Spleen (tissue), 11 donors: ENCODE data around the gene HIC1. TPM values are rescaled to one million over a fixed set of nuclear protein-coding genes. Genes with fewer than 3 reads are reported as not detected.

Source experiments
- DNase-seq: peaks from one replicate; pipeline ENCODE4 v3.0.0-alpha.2; 2020
- H3K27ac ChIP-seq, 8 donors: fragments of 200-600 bp; sonication (generic) in 7 of 8; 1 replicate in 4 of 8; 2 replicates in 4 of 8; pipeline versions ENCODE4 v1.5.0 to v1.8.0; 2016 to 2021; ENCODE audit warnings: inconsistent platforms in 4 of 8, mild to moderate bottlenecking in 4 of 8, moderate library complexity in 1 of 8
- H3K27me3 ChIP-seq, 7 donors: fragments of 200-600 bp; sonication (generic) in 6 of 7; replicated peaks in 1 of 7; 1 replicate in 4 of 7; 2 replicates in 3 of 7; pipeline versions ENCODE4 v1.5.0 to v1.8.0; 2016 to 2021; ENCODE audit warnings: inconsistent platforms in 3 of 7, mild to moderate bottlenecking in 1 of 7
- H3K36me3 ChIP-seq, 6 donors: fragments of 200-600 bp; sonication (generic) in 5 of 6; 1 replicate in 4 of 6; 2 replicates in 2 of 6; pipeline versions ENCODE4 v1.5.0 to v1.8.0; 2016 to 2021; ENCODE audit warnings: inconsistent platforms in 2 of 6
- H3K4me1 ChIP-seq, 6 donors: fragments of 200-600 bp; sonication (generic) in 5 of 6; 1 replicate in 3 of 6; 2 replicates in 3 of 6; pipeline versions ENCODE4 v1.5.0 to v1.8.0; 2016 to 2021; ENCODE audit warnings: inconsistent platforms in 3 of 6
- H3K4me3 ChIP-seq, 8 donors: fragments of 200-600 bp; sonication (generic) in 7 of 8; 1 replicate in 4 of 8; 2 replicates in 4 of 8; pipeline versions ENCODE4 v1.5.0 to v1.8.0; 2016 to 2021; ENCODE audit warnings: inconsistent platforms in 4 of 8, mild to moderate bottlenecking in 4 of 8, moderate library complexity in 2 of 8
- H3K9me3 ChIP-seq, 8 donors: fragments of 200-600 bp; sonication (generic) in 7 of 8; 1 replicate in 4 of 8; 2 replicates in 4 of 8; pipeline versions ENCODE4 v1.5.0 to v1.8.0; 2016 to 2021; ENCODE audit warnings: inconsistent platforms in 4 of 8
- CTCF ChIP-seq, 11 experiments: fragments of 200-600 bp in 7 of 11; fragments of 450-650 bp in 4 of 11; sonication (generic) in 4 of 11; IDR thresholded peaks in 8 of 11; conservative IDR thresholded peaks in 3 of 11; 1 replicate in 7 of 11; 2 replicates in 4 of 11; pipeline versions ENCODE4 v1.4.0 to v1.8.0; 2016 to 2021; ENCODE audit warnings: antibody characterized with exemption in 11 of 11, inconsistent platforms in 4 of 11, mild to moderate bottlenecking in 1 of 11
- POLR2A ChIP-seq, 3 donors: fragments of 450-650 bp; IDR thresholded peaks; one replicate each; pipeline ENCODE4 v1.5.1; 2017; ENCODE audit warnings: antibody characterized with exemption in 3 of 3, mild to moderate bottlenecking in 1 of 3
- POLR2AphosphoS5 ChIP-seq, 3 donors: sonication (generic); formaldehyde crosslinking; IDR thresholded peaks; one replicate each; pipeline ENCODE4 v1.5.1; 2017; ENCODE audit warnings: antibody characterized with exemption in 3 of 3
- WGBS, 5 donors: extraction: QIAGEN DNeasy Blood & Tissue Kit in 3 of 5; methylation state at CpG; one replicate each; pipeline versions ENCODE4 v1.1.5 to v1.1.7; 2013 to 2018; 5-methylcytosine and 5-hydroxymethylcytosine counted together
- intact Hi-C: fragments of 100-400 bp; cut with DNase I; formaldehyde crosslinking; loops from one replicate; pipeline ENCODE4 v1.15.0; 2023; ENCODE audit warnings: low total_unique reads
- polyA plus RNA-seq, 3 donors: library from polyadenylated mRNA; stranded (reverse); fragments of 200-250 nt; gene quantifications; one replicate each; pipeline ENCODE4 v1.2.1, GENCODE V29; 2013
- total RNA-seq, 7 donors: library from RNA; depleted of rRNA in 3 of 7; stranded (reverse); fragments of >200 nt in 3 of 7; fragmentation: NEBNext Ultra II Directional in 4 of 7; extraction: Animal tissue kit (Norgen Biotek cat#: 25700) in 4 of 7; gene quantifications; one replicate each; pipeline versions ENCODE4 v1.1.0 to v1.2.1, GENCODE V29; 2016 to 2021
- donor health status: healthy with polysubstance abuse.
- donor health status: DM: no; HTN: no; CAD: no; lungs with moderate emphysema.
- donor health status: DM: no; HTN: no; CAD: no.
- donor health status: Bipolar disorder and iron deficiency.
- donor health status: healthy.
- donor health status: DM: no; HTN: no; CAD: no.
- donor health status: DM: yes; HTN: yes; CAD: no.

Gene HIC1
- total and polyA plus RNA-seq, 10 donors = 1.3 to 59.6 (median 17.9) TPM

GRCh38 chr17:2029911-2030778, 24.8 kb upstream of the HIC1 start, which contains the start of gene DPH1:
Gene DPH1 (plus strand): TSS chr17:2030153. CDS start chr17:2030170, 17 bp downstream.
- Histone ChIP-seq H3K4me1 (peaks cover 20 to 72% (median 47%) of the 10 kb centered on the region in 6 donors), H3K36me3 (peaks cover 0 to 25% (median 6%) of the 10 kb centered on the region in 6 donors), H3K27ac (peak within 1 kb of the TSS in 7 of 8 donors; percentile 61 to 83 (median 77)), H3K27me3 (peaks cover 2 to 48% (median 14%) of the 10 kb centered on the region in 7 donors), H3K4me3 (peak within 1 kb of the TSS; percentile 79 to 100 (median 100)), H3K9me3 (no peaks in the 10 kb centered on the region)
- intact Hi-C loops = loop anchor here (5.0 kb wide), 1 partner anchor 123 kb away; no protein-coding TSS in a partner anchor
- 1 to 2% (median 1%) methylated on average over 30 to 59 of the region's 59 CpGs for WGBS, 5 donors
- DNase-seq = peak; percentile 96
- peak in 2 of 11 experiments; percentile 55 to 61 for TF ChIP-seq CTCF (IDR thresholded peaks at IDR 0.05 in 8 of 11, conservative IDR thresholded peaks at IDR 0.05 in 3 of 11)
- peak in 1 of 3 donors; percentile 55 for TF ChIP-seq POLR2A (IDR thresholded peaks at IDR 0.05)
- peak; percentile 89 to 91 (median 90) for TF ChIP-seq POLR2AphosphoS5 (IDR thresholded peaks at IDR 0.05)

GRCh38 chr17:2030779-2031163, 24.1 kb upstream of the HIC1 start:
- DNase-seq = no peak
- TF ChIP-seq POLR2A (IDR thresholded peaks at IDR 0.05) (no peak), POLR2AphosphoS5 (IDR thresholded peaks at IDR 0.05) (no peak), CTCF (IDR thresholded peaks at IDR 0.05 in 8 of 11, conservative IDR thresholded peaks at IDR 0.05 in 3 of 11) (peak in 6 of 11 experiments; percentile 31 to 64 (median 41))
- peaks cover 0 to 32% (median 10%) of the 10 kb centered on the region in 6 donors for H3K36me3 ChIP-seq
- no peaks in the 10 kb centered on the region for H3K9me3 ChIP-seq
- intact Hi-C loops = no loop called here
- peaks cover 16 to 66% (median 41%) of the 10 kb centered on the region in 6 donors for H3K4me1 ChIP-seq
- 22 to 33% (median 29%) methylated on average over 6 to 10 of the region's 10 CpGs for WGBS, 5 donors
- peak overlapping the region in 7 of 8 donors; percentile 61 to 83 (median 77) for H3K27ac ChIP-seq
- peak overlapping the region; percentile 79 to 100 (median 100) for H3K4me3 ChIP-seq
- peaks cover 0 to 42% (median 7%) of the 10 kb centered on the region in 7 donors for H3K27me3 ChIP-seq

GRCh38 chr17:2033153-2033552, 21.8 kb upstream of the HIC1 start:
- peaks cover 0 to 20% (median 0%) of the 10 kb centered on the region in 7 donors for H3K27me3 ChIP-seq
- DNase-seq = no peak
- H3K4me1 ChIP-seq = peaks cover 12 to 58% (median 36%) of the 10 kb centered on the region in 6 donors
- intact Hi-C loops = no loop called here
- no peaks in the 10 kb centered on the region for H3K9me3 ChIP-seq
- no peak for TF ChIP-seq CTCF (IDR thresholded peaks at IDR 0.05 in 8 of 11, conservative IDR thresholded peaks at IDR 0.05 in 3 of 11)
- TF ChIP-seq POLR2AphosphoS5 (IDR thresholded peaks at IDR 0.05) = no peak
- TF ChIP-seq POLR2A (IDR thresholded peaks at IDR 0.05) = no peak
- H3K27ac ChIP-seq = no peak overlapping the region
- 88 to 95% (median 92%) methylated on average over 7 of the region's 7 CpGs for WGBS, 5 donors
- peaks cover 0 to 55% (median 30%) of the 10 kb centered on the region in 6 donors for H3K36me3 ChIP-seq
- no peak overlapping the region for H3K4me3 ChIP-seq

DNA sequence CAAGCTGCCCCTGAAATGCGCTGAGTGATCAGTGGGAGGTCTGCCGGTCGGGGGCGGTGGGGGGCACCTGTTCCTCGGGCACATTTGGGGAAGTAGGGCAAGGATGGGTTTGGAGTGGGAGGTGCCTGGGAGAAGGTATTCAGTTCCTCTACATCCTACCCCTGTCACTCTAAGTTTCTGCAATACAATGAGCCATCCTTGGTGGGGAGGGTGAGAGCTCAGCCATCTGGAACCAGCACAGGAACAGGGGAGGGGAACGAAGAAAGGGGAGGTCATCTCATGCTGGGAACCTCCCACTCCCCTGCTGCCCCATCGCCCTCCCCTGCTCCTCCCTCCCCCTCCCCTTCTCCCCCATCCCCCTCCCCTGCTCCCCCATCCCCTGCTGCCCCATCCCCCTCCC, 20.7 kb upstream of the HIC1 start:
- intact Hi-C loops = no loop called here
- Histone ChIP-seq H3K36me3 (peaks cover 0 to 63% (median 34%) of the 10 kb centered on the region in 6 donors), H3K27me3 (peaks cover 0 to 12% (median 0%) of the 10 kb centered on the region in 7 donors), H3K4me3 (no peak overlapping the region), H3K27ac (no peak overlapping the region), H3K9me3 (no peaks in the 10 kb centered on the region), H3K4me1 (peaks cover 12 to 55% (median 36%) of the 10 kb centered on the region in 6 donors)
- TF ChIP-seq POLR2A (IDR thresholded peaks at IDR 0.05) (no peak), POLR2AphosphoS5 (IDR thresholded peaks at IDR 0.05) (no peak), CTCF (IDR thresholded peaks at IDR 0.05 in 8 of 11, conservative IDR thresholded peaks at IDR 0.05 in 3 of 11) (no peak)
- no peak for DNase-seq
- 67 to 86% (median 76%) methylated on average over 6 to 7 of the region's 7 CpGs for WGBS, 5 donors
